ENCODE results near the gene MUL1.

Gene MUL1

DNA sequence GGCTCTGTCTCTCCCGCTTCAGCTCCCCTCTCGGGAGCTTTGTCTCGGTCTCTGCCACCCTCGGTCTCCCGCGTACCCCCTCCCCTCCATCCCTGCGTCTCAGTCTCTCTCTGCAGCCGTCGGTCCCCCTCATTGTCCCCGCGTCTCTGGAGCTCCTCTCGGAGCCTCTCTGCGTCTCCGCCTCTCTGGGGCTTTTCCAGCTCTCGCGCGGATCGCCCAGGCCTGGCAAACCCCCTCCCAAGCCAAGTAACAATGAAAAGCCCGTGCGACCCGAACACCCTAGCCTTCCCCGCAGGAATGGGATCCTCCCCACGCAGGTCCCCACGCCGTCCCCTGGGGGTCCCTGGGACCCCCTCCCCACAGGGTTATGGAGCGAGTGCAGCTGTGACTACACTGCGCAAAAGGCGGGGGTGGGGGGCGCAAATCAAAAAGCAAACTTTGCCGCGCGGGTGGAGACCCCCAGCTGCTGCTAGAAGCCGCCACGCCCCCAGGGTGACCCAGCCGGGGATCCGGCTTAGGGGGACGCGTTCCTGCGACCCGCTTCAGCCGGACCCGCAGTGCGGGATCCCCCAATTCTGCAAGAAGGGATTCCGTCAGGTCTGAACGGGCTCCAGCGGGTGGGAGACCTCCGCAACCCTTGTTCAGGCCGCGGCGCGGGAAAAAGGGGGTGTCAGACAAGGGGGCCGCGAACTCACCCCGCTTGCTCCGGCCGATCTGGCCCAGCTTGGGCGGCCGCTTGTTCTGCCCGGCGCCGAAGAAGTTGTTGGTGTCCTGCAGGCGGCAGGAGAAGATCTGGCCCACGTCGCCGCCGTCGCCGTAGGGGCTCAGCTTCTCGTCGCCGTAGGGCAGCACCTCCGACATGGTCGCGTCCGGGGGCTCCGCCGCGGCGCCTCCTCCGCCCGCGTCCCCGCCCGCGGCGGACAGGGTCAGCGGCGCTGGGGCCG lies 23.2 kb downstream of the MUL1 start:
- no peak for DNase-seq (ENCODE audit: low read depth)

DNA sequence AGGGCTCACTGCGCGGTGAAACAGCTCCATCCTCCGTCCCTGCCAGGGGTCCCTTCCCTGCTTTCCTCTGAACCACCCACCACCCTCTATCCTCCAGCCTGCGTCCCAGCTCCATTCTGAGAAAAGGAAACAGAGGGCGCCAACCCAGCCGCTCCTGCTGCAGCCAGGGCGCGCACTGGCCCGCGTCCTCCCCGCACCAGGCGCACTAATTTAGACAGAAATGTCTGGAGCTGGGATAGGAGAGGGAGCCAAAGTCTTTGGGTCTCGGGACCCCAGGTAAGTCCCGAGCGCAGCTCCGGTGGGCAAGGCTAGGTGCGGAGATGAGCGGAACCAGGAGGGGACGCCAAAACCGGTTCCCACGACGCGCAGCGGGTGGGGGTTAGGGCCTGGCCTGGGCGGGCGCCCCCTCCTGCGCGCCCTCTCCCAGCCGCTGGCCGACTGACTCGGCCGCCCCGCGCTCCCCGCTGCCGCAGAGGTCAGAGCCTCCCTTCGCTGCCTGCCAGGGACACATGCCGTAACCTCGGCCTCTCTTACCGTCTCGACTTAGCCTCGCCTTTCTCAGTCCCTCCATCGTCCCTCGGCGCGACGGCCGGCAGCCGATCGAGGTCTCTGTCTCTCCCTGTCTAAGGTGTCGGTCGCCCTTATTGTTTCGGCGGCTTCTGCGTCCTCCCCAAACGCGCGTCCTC lies 24.0 kb downstream of the MUL1 start:
- DNase-seq (ENCODE audit: low read depth) = no peak

GRCh38 chr1:20483098-20483832 lies 24.7 kb downstream of the MUL1 start:
- DNase-seq (ENCODE audit: low read depth) = no peak

DNA sequence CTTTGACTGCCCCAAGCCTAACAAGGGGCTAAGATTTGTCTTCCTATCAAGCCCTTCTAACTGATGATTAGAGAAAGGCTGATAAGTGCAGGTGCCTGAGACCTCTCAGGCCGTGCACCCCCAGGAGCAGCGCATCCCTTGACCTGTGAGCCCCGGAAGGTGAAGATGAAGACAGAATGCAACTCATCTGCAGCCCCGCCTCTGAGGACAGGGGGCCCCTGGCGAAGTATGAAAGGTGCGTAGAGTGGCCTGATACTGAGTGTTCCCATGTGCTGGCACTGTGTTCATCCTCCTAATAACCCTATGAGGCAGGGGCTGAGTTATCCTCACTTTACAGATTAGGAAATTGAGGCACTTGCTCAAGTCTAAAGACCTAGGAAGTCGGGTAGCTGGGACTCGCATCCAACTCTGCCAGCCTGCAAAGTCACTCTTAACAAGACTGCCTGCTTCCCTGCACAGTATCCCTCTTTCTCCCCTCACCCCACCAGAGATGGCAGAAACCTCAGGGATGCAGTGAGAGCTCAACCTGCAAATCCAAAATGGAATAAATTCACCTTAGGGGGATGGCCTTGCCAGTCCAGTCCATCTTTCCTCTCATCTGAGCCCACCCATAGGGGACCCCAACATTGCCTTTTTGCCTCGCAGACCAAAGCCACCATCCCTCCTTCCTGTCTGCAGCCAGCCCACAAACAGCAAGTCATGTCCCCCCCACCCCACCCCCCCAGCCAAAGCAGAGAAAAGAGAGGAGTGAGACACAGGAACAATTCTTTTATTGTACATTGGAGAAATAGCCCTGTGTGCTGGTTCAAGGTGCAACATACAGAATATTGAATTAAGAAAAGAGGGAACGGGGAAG lies 26.1 kb downstream of the MUL1 start:
- no peak for DNase-seq (ENCODE audit: low read depth)

- DNase-seq (ENCODE audit: low read depth) = no peak
Observed at GRCh38 chr1:20480951-20481617, 26.9 kb downstream of the MUL1 start.

GRCh38 chr1:20480243-20480944 lies 27.6 kb downstream of the MUL1 start:
- no peak for DNase-seq (ENCODE audit: low read depth)

DNA sequence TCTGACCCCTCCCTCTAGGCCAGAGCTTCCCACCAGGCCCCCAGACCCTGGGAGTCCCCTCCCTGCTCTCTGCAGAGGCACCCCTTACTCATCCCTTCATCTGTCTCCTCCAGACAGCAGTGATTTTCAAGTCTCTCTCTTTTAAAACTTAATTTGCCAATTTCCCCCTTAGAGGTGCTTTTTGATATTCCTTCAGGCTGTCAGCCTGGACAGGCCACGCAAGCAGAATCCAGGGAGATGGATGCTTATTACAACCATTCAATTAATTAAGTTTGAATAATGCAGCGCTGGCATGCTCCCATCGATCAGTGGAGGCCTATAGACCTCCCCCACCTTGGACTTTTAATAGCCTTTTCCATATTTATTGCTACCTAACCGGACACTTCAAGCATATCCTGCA lies 28.1 kb downstream of the MUL1 start:
- DNase-seq (ENCODE audit: low read depth) = no peak

- DNase-seq (ENCODE audit: low read depth) = no peak
Observed at GRCh38 chr1:20478057-20478635, 29.8 kb downstream of the MUL1 start.

GRCh38 chr1:20477348-20478056 lies 30.4 kb downstream of the MUL1 start:
- no peak for DNase-seq (ENCODE audit: low read depth)

DNA sequence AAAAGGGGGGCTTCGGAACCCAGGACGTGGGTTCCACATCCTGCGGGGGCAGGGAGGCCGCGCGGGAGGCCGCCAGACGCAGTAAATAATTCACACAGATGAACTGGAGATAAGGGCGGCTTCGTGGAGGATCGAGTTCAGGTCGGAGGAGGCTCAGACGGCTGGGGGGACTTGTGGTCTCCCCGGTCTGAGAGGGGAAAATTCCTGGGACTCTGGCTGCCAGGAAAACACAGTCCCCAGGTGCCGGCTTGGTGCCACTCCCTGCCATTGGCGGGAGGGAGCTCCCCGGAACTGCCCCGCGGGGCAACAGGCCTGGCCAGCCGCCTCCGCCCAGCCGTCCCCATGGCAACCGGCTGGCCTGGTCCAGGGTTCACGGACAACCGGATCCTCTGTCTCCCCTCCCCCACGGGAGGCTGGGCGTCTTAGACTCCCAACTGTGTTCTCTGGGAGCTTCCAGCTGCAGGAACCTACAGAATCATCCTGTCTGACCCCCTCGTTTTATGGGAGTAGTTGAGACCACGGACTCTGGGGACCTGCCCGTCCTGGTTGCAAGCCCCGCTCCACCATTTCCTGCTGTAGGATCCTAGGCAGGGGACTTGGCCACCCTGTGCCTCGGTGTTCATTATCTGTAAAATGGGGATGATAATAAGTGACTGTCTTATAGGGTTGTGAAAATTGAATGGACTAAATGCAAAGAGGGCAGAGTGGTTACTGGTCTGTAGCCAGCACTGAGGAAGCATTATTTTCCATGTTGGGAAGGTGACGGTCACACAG lies 31.5 kb downstream of the MUL1 start:
- no peak for DNase-seq (ENCODE audit: low read depth)

GRCh38 chr1:20474996-20475395 lies 33.0 kb downstream of the MUL1 start:
- no peak for DNase-seq (ENCODE audit: low read depth)

DNA sequence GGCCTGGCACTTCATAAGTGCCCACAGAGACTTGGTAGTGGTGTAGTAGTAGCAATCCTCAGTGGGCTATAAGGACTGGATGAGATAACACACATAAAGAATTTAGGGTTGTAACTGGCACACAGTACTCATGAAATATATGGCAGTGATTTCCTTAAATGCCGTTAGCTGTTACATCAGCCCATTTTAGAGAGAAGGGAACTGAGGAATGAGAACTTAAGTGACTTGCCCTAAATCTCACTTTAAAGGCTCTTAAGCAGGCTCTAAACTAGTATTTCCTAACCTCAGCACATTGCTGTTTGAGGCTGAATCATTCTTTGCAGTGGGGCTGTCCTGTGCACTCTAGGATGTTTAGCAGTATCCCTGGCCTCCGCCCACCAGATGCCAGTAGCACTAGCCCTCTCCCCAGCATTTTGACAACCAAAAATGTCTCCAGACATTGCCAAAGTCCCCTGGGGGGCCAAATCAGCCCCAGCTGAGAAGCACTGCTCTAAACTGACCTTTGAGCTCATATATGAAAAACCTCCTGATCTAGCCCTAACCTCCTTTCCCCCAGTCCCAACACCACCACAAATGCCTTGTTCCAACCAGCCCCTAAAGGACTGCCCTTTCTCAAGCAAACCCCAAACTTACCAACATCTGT lies 33.5 kb downstream of the MUL1 start:
- DNase-seq (ENCODE audit: low read depth) = no peak

DNA sequence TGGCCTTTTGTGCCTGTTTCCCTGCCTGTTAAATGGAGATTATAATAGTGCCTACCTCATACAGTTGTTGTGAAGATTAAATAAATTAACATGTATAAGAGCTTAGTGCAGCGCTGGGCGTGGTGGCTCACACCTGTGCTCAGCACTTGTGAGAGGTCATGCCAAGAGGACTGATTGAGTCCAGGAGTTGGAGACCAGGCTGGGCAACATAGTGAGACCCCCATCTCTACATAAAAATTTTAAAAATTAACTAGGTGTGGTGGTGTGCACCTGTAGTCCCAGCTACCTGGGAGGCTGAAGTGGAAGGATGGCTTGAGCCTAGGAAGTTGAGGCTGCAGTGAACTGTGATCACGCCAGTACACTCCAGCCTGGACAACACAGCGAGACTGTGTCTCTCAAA lies 34.1 kb downstream of the MUL1 start:
- no peak for DNase-seq (ENCODE audit: low read depth)

- no peak for DNase-seq (ENCODE audit: low read depth)
Observed at GRCh38 chr1:20472860-20473711, 34.9 kb downstream of the MUL1 start.

DNA sequence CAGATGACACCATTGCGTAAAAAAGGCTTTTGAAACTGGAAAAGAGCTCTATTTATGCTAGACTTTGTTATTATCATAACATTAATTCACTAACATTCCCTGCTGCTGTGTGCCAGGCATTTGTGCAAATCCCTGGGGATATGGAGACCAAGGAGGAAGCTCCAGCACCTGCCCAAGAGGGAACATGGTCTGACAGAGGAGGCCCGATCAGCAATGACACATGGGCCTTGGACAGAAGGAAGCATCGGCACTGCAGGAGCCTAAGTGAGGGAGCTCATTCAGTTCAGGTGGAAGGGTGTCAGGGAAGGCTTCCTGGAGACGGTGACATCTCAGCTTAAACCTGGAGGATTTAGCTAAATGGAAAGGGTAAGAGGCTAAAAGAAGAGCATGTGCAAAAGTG lies 35.8 kb downstream of the MUL1 start:
- DNase-seq (ENCODE audit: low read depth) = no peak

DNA sequence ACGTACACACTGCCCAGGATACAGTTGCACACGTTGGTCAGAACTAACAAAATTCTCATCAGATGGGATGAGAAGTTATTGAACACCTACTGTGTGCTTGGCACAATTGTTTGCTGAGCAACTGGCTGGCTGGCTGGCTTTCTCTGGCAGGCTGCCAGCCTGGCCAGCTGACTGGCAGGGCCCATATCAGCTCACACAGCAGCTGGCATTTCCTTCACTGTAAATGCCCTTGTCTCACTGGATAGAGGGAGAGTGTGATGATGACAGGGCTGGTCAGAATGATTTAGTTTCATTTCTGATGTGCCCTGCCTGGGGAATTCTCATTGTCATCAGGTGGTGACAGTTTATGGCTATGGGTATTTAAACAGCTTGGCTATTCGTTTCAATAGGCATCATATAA lies 37.8 kb downstream of the MUL1 start:
- DNase-seq (ENCODE audit: low read depth) = no peak

GRCh38 chr1:20469406-20470076 lies 38.4 kb downstream of the MUL1 start:
- DNase-seq (ENCODE audit: low read depth) = no peak
